ENCODE measurements around the gene PTK6.
"Not testable (repeated sequence)": the region's sequence is repeated elsewhere in the genome, so short reads cannot be mapped to it uniquely, and the experiment has no call there.

Gene PTK6

GRCh38 chr20:63536997-63537524, at the start of gene PTK6:
TSS of gene PTK6 (minus strand) at chr20:63537376. CDS start at chr20:63537314, 62 bp downstream.
- DNase-seq, result no peak

DNA sequence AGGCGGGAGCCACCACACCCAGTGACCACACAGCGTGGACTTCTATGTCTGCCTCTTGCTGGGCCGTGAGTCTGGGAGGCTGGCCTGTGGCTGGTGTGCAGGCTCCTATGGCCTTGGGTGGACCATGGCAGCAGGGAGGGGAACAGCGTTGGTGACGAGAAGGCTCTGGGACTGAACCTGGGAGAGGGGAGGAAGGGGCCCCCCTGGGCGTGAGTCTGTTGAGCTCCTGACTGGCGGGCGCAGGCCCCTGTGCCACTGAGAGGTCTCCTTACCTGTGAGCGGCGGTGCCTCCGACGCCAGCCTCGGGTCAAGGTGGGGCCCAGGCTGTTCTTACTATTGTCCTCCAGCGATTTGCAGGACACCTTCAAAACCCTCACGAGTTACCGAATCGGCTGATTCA, 49.6 kb upstream of the PTK6 start:
- no peak for DNase-seq

- no peak for DNase-seq
Measured at GRCh38 chr20:63585616-63586565, 48.7 kb upstream of the PTK6 start.

- DNase-seq, result no peak
Measured at GRCh38 chr20:63582382-63583063, 45.3 kb upstream of the PTK6 start.

DNA sequence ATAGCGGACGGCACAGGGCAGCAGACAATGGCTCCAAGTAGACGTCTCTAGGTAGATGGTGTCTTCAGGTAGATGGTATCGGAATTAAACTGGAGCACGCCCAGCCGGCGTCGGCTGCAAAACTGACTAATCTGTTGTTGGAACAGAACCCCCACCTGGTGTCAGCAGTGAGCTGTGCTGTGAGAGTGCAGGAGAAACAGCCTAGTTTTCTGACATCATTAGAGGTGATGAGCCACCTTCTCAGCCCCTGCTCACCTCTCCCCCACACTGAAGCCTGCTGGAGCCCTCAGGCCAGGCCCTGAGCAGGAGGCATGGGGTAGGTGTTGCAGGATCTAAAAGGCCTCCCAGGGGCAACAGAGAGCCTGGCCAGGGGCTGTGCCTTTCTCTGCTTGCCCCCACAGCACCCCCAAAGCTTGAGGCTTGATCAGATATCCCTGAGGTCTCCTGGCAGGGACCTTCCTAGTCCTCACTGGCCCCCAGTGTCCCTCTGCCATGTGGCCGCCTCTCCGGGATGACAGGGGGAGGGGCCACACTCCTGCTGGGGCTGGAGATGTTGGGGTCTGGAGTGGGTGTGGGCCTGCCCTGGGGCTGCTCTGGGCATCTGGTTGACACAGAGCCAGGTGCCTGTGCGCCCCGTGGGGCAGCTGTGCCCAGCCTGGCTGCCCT, 43.8 kb upstream of the PTK6 start:
- peak; percentile 23 for DNase-seq

- DNase-seq, result no peak
Measured at GRCh38 chr20:63579017-63579694, 42.0 kb upstream of the PTK6 start.

DNA sequence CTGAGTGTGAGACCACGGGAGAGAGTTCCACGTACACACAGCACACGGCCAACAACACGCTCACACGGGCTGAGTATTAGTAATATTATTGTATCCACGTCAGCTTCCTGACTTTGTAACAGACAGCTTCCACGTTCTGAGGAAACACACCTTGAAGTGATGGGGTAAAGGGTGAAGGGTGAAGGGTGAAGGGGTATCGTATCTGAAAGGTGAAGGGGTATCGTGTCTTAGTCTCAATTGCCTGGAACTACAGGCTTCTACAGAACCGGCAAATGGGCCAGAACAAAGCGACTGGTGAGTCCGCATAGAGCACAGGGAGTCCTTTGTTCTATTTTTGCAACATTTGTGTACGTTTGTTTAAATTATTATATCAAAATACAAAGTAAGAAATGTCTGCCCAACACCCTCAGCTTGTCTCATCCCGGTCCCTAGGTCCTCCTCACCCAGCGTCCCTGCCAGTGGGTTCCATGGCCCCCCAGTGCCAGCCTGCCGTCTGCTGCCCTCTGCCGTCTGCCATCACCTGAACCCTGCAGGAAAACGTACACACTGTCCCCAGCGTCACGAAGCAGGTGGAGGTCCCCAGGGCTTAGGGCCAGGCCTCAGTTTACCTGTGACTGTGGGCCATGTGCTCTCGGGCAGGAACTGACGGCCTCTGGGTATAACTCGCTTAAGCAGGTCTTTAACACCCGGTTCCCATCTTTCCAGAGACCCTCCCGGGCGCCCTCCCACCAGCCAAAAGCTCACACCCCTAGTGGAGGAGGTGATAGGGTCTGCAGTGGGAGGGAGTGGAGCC, 41.2 kb upstream of the PTK6 start:
- no peak for DNase-seq

- DNase-seq, result no peak
Measured at GRCh38 chr20:63577317-63577894, 40.2 kb upstream of the PTK6 start.

DNA sequence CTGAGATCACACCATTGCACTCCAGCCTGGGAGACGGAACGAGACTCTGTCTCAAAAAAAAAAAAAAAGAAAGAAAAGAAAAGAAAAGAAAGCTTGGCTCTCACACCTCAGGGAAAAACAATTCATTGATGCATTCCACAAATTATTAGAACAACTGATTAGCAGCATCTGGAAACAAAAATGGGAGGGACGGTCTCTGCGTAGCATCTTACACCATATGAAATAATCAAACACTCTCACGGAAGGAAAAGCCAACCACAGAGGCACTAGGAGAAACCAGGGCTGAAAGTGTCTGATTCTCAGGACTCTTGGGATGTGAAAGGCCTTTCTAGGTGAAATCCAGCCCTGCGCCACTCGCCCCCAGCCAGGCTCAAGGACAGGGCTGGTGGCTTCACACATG, 39.1 kb upstream of the PTK6 start:
- DNase-seq, result no peak

DNA sequence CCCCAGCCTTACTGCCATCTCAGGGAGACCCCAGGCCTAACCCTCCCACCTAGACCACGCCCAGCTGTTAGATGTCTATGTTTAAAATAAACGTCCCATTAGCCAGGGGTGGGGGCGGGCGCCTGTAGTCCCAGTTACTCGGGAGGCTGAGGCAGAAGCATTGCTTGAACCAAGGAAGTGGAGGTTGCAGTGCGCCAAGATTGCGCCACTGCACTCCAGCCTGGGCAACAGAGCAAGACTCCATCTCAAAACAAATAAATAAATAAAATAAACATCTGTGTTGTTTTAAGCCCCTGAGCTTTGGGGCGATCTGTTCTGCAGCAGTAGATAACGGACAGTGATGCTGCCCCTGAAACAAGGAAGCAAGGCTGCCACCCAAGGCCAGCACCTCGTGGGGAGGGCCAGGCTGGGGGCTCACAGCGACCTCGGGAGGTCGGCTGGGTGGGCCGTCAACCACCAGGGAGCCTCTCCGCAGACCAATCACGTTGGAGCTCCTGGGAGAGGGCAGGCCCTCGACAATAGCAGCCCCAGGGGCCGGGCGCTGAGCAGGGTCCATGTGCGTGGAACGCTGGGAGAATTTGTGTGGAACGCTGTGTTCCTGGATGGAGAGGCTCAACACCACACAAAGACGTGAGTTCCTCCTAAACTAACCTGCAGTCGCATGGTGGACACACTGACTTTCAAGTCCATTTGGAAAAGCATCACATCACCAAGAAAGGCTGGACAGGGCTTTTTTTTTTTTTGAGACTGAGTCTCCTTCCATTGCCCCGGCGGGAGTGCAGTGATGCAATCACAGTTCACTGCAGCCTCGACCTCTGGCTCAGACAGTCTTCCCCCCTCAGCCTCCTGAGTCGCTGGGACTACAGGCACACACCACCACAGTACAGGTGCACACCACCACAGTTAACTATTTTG, 37.9 kb upstream of the PTK6 start:
- DNase-seq, result no peak

GRCh38 chr20:63574156-63574828, 37.1 kb upstream of the PTK6 start, which contains the start of gene HELZ2:
TSS of gene HELZ2 (minus strand) at chr20:63574239. CDS start at chr20:63572385, 1,854 bp downstream.
- DNase-seq, result peak; percentile 78

GRCh38 chr20:63573647-63574131, 36.5 kb upstream of the PTK6 start:
- no peak for DNase-seq

DNA sequence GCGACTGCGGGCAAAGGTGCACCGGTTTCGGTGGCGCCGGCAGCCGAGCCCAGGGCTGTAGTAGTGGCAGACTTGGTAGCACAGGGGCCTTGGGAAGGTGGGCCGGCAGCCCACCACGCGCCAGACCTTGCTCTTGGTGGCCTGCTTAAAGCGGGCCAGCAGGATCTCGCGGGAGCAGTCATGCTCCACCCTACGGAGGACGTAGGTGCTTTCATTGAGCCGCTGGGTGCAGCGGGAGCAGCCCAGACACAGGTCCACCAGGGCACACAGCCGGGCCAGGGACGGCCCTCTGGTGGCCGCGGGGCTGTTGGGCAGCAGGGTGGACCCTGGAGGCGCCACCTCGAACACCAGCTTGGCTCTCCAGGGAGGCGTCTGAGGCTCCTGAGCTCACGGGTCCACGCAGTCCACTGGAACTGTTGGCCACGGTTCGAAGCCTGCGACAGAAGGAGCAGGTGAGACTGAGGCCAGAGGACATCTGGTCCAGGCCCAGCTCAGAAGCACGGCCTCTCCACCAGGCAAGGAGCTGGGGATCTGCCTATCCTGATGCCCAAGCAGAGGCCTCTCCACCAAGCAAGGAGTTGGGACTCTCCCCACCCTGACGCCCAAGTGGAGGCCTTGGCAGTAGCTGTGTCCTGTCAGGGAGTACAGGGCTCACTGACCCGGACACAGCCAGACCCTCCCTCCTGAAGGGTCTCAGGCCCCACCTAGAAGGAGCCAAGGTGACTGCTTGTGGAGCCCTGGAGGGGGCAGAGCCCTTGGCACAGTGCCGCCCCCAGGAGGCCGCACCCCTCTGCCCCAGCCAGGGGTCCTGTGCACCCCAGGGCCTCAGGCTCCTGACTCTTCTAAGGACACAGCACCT, 35.8 kb upstream of the PTK6 start:
- DNase-seq, result no peak

DNA sequence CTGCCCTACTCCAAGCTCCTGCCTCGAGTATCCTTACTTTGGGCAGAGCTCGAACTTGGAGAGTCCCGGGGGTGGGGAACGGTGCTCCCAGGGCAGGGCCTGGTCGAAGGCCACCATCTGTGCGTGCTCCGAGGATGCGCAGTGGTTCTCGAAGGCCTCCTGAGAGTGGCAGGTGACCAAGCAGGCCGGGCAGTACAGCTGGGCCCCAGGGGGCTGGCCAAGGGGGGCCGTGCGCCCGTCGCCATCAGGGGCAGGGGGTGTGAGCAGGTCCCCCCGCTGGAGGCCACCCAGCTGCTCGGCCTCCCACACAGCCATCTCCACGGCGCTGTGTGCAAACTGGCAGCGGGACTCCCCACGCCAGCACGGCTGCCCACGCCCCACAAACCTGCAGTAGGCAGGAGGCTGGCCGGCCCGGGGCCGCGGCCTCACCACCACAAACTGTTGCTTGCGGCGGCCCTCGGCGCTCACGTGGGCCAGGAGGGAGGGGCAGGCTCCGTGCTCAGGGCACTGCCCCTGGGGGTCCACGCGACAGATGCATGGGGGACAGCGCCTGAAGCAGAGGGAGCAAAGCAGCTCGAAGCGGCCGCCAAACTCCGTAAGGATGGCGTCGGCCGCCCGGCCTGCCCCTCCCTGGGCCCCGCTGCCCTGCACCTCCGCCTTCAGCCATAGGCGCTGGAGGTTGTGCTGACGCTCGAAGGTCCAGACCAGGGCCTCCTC, 35.1 kb upstream of the PTK6 start:
- DNase-seq, result no peak

GRCh38 chr20:63571087-63571478, 33.9 kb upstream of the PTK6 start:
- not testable (repeated sequence) for DNase-seq

DNA sequence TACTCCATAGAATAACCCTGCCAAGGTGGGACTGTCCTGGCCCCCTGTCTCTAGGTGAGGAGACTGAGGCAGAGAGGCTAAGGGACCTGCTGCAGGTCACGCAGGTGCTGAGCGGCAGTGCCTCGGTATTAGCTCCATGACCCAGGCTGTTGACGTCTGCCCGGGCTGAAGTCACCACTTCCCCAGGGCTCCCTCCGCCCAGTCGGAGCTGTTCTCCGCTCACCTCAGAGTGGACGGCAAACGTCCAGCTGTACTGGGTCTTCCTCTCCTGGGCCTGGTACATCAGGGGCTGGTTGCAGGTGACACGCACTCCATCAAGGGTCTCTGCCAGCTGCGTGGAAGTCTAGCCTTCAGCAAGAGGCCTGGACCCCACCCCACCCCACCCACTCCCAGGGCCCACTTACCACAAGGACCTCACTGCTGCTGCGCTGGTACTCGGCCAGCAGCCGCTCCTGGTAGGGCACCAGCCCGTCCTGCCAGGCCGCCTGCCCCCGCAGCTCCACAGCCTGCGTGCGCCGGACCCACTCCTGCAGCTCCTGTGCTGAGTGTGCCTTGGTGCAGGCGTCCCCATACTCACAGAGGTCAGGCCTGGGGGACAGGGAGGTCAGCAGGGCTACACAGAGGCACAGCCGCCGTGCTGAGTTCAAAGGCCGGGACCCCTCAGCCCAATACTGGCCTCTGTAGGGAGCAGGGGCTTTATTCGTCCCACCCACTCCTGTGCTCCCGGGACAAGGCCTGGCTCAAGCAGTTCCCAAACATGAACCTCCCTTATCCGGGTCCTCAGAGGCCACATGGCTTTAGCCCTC, 33.3 kb upstream of the PTK6 start:
- no peak for DNase-seq

Data from NCI-H345 (cell line).